Natural killer cell (primary cell): ENCODE data around the gene SUPT16H. TPM values are rescaled to one million over a fixed set of nuclear protein-coding genes. Genes with fewer than 3 reads are reported as not detected.

ENCODE experiments used
- ATAC-seq, 3 donors: fragments of 150-1000 bp in 2 of 3; fragments of 200-7000 bp in 1 of 3; cut with Tn5 transposase; 1 replicate in 1 of 3; 2 replicates in 2 of 3; pipeline ENCODE4 v1.10.0; 2021; ENCODE audit warnings: mild to moderate bottlenecking in 2 of 3, moderate library complexity in 2 of 3
- DNase-seq, 2 donors: peaks; one replicate each; pipeline versions ENCODE4 v3.0.0 to v3.0.0-alpha.2; 2013 to 2021; ENCODE audit warnings: mixed read lengths in 1 of 2
- H3K27ac ChIP-seq: one replicate; pipeline ENCODE4 v1.5.1; 2013; ENCODE audit warnings: mild to moderate bottlenecking, low read length
- H3K27me3 ChIP-seq: one replicate; pipeline ENCODE4 v1.6.1; 2013; ENCODE audit warnings: low read length; ENCODE audit not compliant: control insufficient read depth, insufficient read depth
- H3K36me3 ChIP-seq: one replicate; pipeline ENCODE4 v1.6.1; 2013; ENCODE audit warnings: low read length; ENCODE audit not compliant: control insufficient read depth, insufficient read depth
- H3K4me1 ChIP-seq: one replicate; pipeline ENCODE4 v1.6.1; 2013; ENCODE audit warnings: low read length; ENCODE audit not compliant: control insufficient read depth, insufficient read depth
- H3K4me3 ChIP-seq: one replicate; pipeline ENCODE4 v1.5.1; 2013; ENCODE audit warnings: low read length
- H3K9me3 ChIP-seq: one replicate; pipeline ENCODE4 v1.6.1; 2013; ENCODE audit warnings: low read length; ENCODE audit not compliant: control insufficient read depth, insufficient read depth
- H3K27ac Mint-ChIP-seq, 2 donors: one replicate each; pipeline ENCODE4 v1.8.0; 2022; ENCODE audit warnings: mild to moderate bottlenecking in 2 of 2, mixed read lengths in 2 of 2, moderate library complexity in 1 of 2
- H3K27me3 Mint-ChIP-seq, 2 donors: one replicate each; pipeline ENCODE4 v1.8.0; 2022; ENCODE audit warnings: low read depth in 2 of 2, mixed read lengths in 2 of 2
- H3K36me3 Mint-ChIP-seq: one replicate; pipeline ENCODE4 v1.8.0; 2022; ENCODE audit warnings: mixed read lengths
- H3K4me1 Mint-ChIP-seq, 2 donors: one replicate each; pipeline ENCODE4 v1.8.0; 2022; ENCODE audit warnings: mixed read lengths in 2 of 2
- H3K4me3 Mint-ChIP-seq: one replicate; pipeline ENCODE4 v1.8.0; 2022; ENCODE audit warnings: mild to moderate bottlenecking, moderate library complexity, mixed read lengths
- H3K9me3 Mint-ChIP-seq, 2 donors: one replicate each; pipeline ENCODE4 v1.8.0; 2022; ENCODE audit warnings: mixed read lengths in 2 of 2
- WGBS: methylation state at CpG from one replicate; pipeline ENCODE4 v1.1.7; 2013; ENCODE audit warnings: missing lambda C conversion rate; ENCODE audit not compliant: insufficient coverage; 5-methylcytosine and 5-hydroxymethylcytosine counted together
- intact Hi-C: fragments of 100-400 bp; cut with micrococcal nuclease; formaldehyde crosslinking; loops from one replicate; pipeline ENCODE4 v1.14.2; 2022
- total RNA-seq, 4 donors: library from RNA; stranded (reverse); fragments of 120-200 nt in 1 of 4; gene quantifications; one replicate each; pipeline versions ENCODE4 v1.2.3 to v1.2.4, GENCODE V29; 2013 to 2022
- TF ChIP-seq, protein P1 (sequence below): fragments of 200-600 bp; IDR thresholded peaks from one replicate; pipeline ENCODE4 v1.8.0; 2022; ENCODE audit warnings: antibody characterized with exemption

Gene SUPT16H
- total RNA-seq, 3 donors from 2014 or later (not counting 1 experiment from before 2014, with no cell fraction given), result 60.3 to 72.6 (median 65.1) TPM

DNA sequence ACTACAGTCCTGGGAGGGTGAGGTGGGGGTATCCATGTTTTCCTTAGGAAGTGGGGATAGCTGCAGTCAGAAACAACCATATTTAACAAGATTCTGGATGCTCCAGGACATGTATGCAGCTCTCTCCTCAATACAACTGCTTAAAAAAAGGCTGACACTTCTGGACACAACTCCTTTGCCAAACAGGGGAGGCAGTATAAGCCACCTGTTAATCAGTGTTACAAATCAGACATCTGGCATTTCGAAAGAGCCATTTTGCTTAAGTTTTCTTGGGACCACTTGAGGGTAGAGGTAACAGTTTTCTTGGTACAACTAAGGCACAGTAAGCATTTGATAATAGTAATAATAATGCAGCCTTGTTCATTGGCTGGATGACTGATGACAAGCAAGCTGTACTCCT lies 56.8 kb downstream of the SUPT16H start:
- H3K4me3 ChIP-seq, result no peak overlapping the region
- no peak overlapping the region for H3K27ac ChIP-seq
- 100% methylated on average over 1 of the region's 1 CpG for WGBS
- Mint-ChIP-seq H3K36me3 (no peaks in the 10 kb centered on the region), H3K27me3 (peaks cover 2 to 15% of the 10 kb centered on the region in 2 donors), H3K27ac (no peak overlapping the region), H3K9me3 (no peaks in the 10 kb centered on the region), H3K4me1 (no peaks in the 10 kb centered on the region), H3K4me3 (no peak overlapping the region)
- no peaks in the 10 kb centered on the region for H3K9me3 ChIP-seq
- no peaks in the 10 kb centered on the region for H3K36me3 ChIP-seq
- DNase-seq (no peak), ATAC-seq (no peak)
- H3K27me3 ChIP-seq, result no peaks in the 10 kb centered on the region
- TF ChIP-seq, protein P1, sequence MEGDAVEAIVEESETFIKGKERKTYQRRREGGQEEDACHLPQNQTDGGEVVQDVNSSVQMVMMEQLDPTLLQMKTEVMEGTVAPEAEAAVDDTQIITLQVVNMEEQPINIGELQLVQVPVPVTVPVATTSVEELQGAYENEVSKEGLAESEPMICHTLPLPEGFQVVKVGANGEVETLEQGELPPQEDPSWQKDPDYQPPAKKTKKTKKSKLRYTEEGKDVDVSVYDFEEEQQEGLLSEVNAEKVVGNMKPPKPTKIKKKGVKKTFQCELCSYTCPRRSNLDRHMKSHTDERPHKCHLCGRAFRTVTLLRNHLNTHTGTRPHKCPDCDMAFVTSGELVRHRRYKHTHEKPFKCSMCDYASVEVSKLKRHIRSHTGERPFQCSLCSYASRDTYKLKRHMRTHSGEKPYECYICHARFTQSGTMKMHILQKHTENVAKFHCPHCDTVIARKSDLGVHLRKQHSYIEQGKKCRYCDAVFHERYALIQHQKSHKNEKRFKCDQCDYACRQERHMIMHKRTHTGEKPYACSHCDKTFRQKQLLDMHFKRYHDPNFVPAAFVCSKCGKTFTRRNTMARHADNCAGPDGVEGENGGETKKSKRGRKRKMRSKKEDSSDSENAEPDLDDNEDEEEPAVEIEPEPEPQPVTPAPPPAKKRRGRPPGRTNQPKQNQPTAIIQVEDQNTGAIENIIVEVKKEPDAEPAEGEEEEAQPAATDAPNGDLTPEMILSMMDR, result no peak
- no peaks in the 10 kb centered on the region for H3K4me1 ChIP-seq
- intact Hi-C loops, result no loop called here

DNA sequence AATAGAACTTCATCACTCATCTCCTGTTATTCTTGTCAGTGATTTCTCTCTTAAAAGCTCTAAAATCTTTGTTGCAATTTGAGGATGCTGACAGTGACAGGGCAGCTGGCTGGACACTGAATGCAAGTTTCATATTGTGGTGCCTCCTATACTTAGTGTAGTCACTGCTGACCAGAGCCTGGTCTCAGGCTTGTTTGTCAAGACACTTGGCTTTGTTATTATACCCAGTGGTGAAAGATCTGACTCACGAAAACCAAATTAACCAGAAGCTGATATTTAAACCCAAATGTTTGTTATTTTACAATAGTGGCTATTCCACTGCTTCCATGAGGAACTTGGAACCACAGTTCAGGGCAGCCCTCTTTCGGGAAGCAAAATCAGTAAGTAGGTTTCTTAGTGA lies 61.1 kb downstream of the SUPT16H start:
- Mint-ChIP-seq H3K9me3 (no peaks in the 10 kb centered on the region), H3K27ac (no peak overlapping the region), H3K27me3 (peaks cover 2 to 15% of the 10 kb centered on the region in 2 donors), H3K36me3 (no peaks in the 10 kb centered on the region), H3K4me3 (no peak overlapping the region), H3K4me1 (peaks cover 5 to 8% of the 10 kb centered on the region in 2 donors)
- H3K9me3 ChIP-seq, result no peaks in the 10 kb centered on the region
- H3K36me3 ChIP-seq, result no peaks in the 10 kb centered on the region
- TF ChIP-seq, protein P1, result no peak
- H3K4me1 ChIP-seq, result peaks cover 4% of the 10 kb centered on the region
- H3K4me3 ChIP-seq, result no peak overlapping the region
- H3K27ac ChIP-seq, result no peak overlapping the region
- WGBS, result 88% methylated on average over 2 of the region's 2 CpGs
- no peaks in the 10 kb centered on the region for H3K27me3 ChIP-seq
- DNase-seq, result no peak
- ATAC-seq, result no peak
- intact Hi-C loops, result no loop called here

DNA sequence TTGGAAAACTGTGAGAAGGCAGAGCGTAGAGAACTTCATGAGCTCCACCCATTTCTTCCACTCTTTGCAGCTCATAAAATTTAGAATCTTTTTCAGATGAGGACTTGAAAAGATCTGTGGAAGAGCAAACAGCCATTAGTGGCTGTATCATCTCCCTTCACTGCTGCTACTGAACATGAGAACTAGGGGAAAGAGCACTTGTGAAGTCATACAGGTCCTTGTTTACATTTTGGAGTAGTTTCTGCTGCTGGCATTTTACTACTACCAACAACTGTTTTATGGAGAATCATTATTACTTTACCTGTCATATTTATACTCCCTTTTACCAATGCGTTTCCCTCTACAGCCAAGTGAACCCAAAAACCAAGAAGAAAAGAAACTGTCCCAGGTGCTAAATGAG lies 62.9 kb downstream of the SUPT16H start:
- DNase-seq, result no peak
- Mint-ChIP-seq H3K27ac (no peak overlapping the region), H3K4me1 (peaks cover 5 to 8% of the 10 kb centered on the region in 2 donors), H3K9me3 (no peaks in the 10 kb centered on the region), H3K4me3 (no peak overlapping the region), H3K36me3 (no peaks in the 10 kb centered on the region), H3K27me3 (peaks cover 2 to 13% of the 10 kb centered on the region in 2 donors)
- H3K4me1 ChIP-seq, result peaks cover 8% of the 10 kb centered on the region
- no peaks in the 10 kb centered on the region for H3K27me3 ChIP-seq
- H3K9me3 ChIP-seq, result no peaks in the 10 kb centered on the region
- WGBS, result 89% methylated on average over 2 of the region's 2 CpGs
- H3K27ac ChIP-seq, result no peak overlapping the region
- TF ChIP-seq, protein P1, result no peak
- intact Hi-C loops, result no loop called here
- no peaks in the 10 kb centered on the region for H3K36me3 ChIP-seq
- no peak overlapping the region for H3K4me3 ChIP-seq
- ATAC-seq, result no peak

DNA sequence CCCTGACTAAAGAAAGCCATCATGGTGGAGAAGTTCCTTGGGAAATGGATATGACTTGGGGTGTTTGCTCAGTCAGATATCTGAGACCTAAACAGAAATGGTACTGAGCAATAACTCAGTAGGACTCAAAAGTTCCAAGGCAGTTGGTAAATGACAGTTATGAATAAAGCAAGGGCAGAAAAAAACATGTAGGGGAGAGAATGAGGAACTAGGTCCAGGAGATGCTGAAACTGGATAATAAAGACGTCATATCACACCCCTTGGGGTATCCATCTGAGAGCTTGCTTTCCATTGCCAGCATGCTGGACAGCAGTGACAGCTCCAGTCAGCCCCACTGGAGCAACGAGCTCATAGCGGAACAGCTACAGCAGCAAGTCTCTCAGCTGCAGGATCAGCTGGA lies 66.4 kb downstream of the SUPT16H start:
- WGBS, result 62% methylated on average over 3 of the region's 3 CpGs
- peaks cover 2% of the 10 kb centered on the region for H3K27me3 ChIP-seq
- Mint-ChIP-seq H3K36me3 (no peaks in the 10 kb centered on the region), H3K4me3 (no peak overlapping the region), H3K27ac (no peak overlapping the region), H3K9me3 (no peaks in the 10 kb centered on the region), H3K27me3 (peaks cover 0 to 3% of the 10 kb centered on the region in 2 donors), H3K4me1 (peaks cover 5 to 8% of the 10 kb centered on the region in 2 donors)
- intact Hi-C loops, result no loop called here
- TF ChIP-seq, protein P1, result no peak
- ATAC-seq (no peak), DNase-seq (no peak)
- no peak overlapping the region for H3K4me3 ChIP-seq
- no peaks in the 10 kb centered on the region for H3K36me3 ChIP-seq
- H3K4me1 ChIP-seq, result peaks cover 8% of the 10 kb centered on the region
- H3K9me3 ChIP-seq, result no peaks in the 10 kb centered on the region
- no peak overlapping the region for H3K27ac ChIP-seq
